ENCODE measurements around the gene FAM20B. TPM values are rescaled to one million over a fixed set of nuclear protein-coding genes. Genes with fewer than 3 reads are reported as not detected.

Gene FAM20B
- total and polyA plus RNA-seq, 2 of the 13 experiments (the other 11 are each of a cell fraction or from before 2014, with no cell fraction given) = 13.8 to 26.9 TPM

- no peak for TF ChIP-seq ZBTB4 (CRISPR knock-in tag; IDR thresholded peaks at IDR 0.05; ENCODE audit: borderline replicate concordance)
- peak; percentile 73; the same call in 1 of the 2 replicates for TF ChIP-seq ZNF343 (CRISPR knock-in tag; IDR thresholded peaks at IDR 0.05)
- TF ChIP-seq ZC3H4 (CRISPR knock-in tag; IDR thresholded peaks at IDR 0.05; ENCODE audit: borderline replicate concordance) = no peak
- TF ChIP-seq AGO1 (IDR thresholded peaks at IDR 0.05; ENCODE audit: low read depth, low read length, poor library complexity, severe bottlenecking) = peak; percentile 4
- TF ChIP-seq CTCF (CRISPR knock-in tag; IDR thresholded peaks at IDR 0.05) = 0 out of 2 replicates have a peak, but pooled peaks have one; percentile 23
- TF ChIP-seq NFE2 (CRISPR knock-in tag; IDR thresholded peaks at IDR 0.05) = no peak
- no peak for TF ChIP-seq ZSCAN22 (CRISPR knock-in tag; IDR thresholded peaks at IDR 0.05)
- no peak for TF ChIP-seq PITX1 (CRISPR knock-in tag; IDR thresholded peaks at IDR 0.05)
- TF ChIP-seq RARA (CRISPR knock-in tag; IDR thresholded peaks at IDR 0.05) = no peak
- TF ChIP-seq ZBTB33 (CRISPR knock-in tag; IDR thresholded peaks at IDR 0.05) = no peak
- TF ChIP-seq ZSCAN21 (CRISPR knock-in tag; IDR thresholded peaks at IDR 0.05; ENCODE audit: borderline replicate concordance) = no peak
- TF ChIP-seq RBM39 (IDR thresholded peaks at IDR 0.05; ENCODE audit: low read depth, low read length, poor library complexity, severe bottlenecking) = no peak
- TF ChIP-seq KMT2A (CRISPR knock-in tag; IDR thresholded peaks at IDR 0.05) = 0 out of 2 replicates have a peak, but pooled peaks have one; percentile 46
- TF ChIP-seq ZNF468 (CRISPR knock-in tag; IDR thresholded peaks at IDR 0.05) = 0 out of 2 replicates have a peak, but pooled peaks have one; percentile 45
- TF ChIP-seq PBX2 (CRISPR knock-in tag; IDR thresholded peaks at IDR 0.05) = no peak
- TF ChIP-seq KDM2A (CRISPR knock-in tag; IDR thresholded peaks at IDR 0.05; ENCODE audit: borderline replicate concordance, low read depth) = peak; percentile 5; the same call in 1 of the 2 replicates
- no peak for TF ChIP-seq CHD2 (IDR thresholded peaks at IDR 0.05; ENCODE audit: low read depth, low read length)
- no peak for TF ChIP-seq ZNF740 (CRISPR knock-in tag; IDR thresholded peaks at IDR 0.05)
These were observed 56.8 kb downstream of the FAM20B start (continued) for GRCh38 chr1:179082333-179082998.
